Progenitor cell of endocrine pancreas (in vitro differentiated cells): ENCODE measurements around the gene M1AP. TPM values are rescaled to one million over a fixed set of nuclear protein-coding genes. Genes with fewer than 3 reads are reported as not detected.

Experiments used
- DNase-seq: peaks from one replicate; pipeline ENCODE4 v3.0.0; 2021; ENCODE audit warnings: low spot score; ENCODE audit not compliant: unreplicated experiment
- H3K27ac Mint-ChIP-seq: 2 replicates; pipeline ENCODE4 v1.8.0; 2021; ENCODE audit warnings: mild to moderate bottlenecking, moderate library complexity, mixed read lengths
- H3K27me3 Mint-ChIP-seq: 2 replicates; pipeline ENCODE4 v1.8.0; 2021; ENCODE audit warnings: mixed read lengths
- H3K36me3 Mint-ChIP-seq: 2 replicates; pipeline ENCODE4 v1.8.0; 2022; ENCODE audit warnings: mixed read lengths; ENCODE audit not compliant: insufficient read depth
- H3K4me1 Mint-ChIP-seq: 2 replicates; pipeline ENCODE4 v1.8.0; 2021; ENCODE audit warnings: low read depth, mixed read lengths
- H3K4me3 Mint-ChIP-seq: 2 replicates; pipeline ENCODE4 v1.8.0; 2021; ENCODE audit warnings: low read depth, mild to moderate bottlenecking, moderate library complexity, mixed read lengths
- H3K9me3 Mint-ChIP-seq: 2 replicates; pipeline ENCODE4 v1.8.0; 2021; ENCODE audit warnings: low read depth, mixed read lengths
- total RNA-seq: library from RNA; stranded (reverse); gene quantifications from 2 replicates; pipeline ENCODE4 v1.2.1, GENCODE V29; 2021
- TF ChIP-seq, protein P1 (sequence below): fragments of 200-600 bp; sonication (generic); IDR thresholded peaks from one replicate; pipeline ENCODE4 v1.5.0; 2021; ENCODE audit warnings: antibody characterized with exemption, mild to moderate bottlenecking; ENCODE audit not compliant: unreplicated experiment

M1AP gene
- total RNA-seq, 1 donor from 2014 or later: 2.5 TPM

DNA sequence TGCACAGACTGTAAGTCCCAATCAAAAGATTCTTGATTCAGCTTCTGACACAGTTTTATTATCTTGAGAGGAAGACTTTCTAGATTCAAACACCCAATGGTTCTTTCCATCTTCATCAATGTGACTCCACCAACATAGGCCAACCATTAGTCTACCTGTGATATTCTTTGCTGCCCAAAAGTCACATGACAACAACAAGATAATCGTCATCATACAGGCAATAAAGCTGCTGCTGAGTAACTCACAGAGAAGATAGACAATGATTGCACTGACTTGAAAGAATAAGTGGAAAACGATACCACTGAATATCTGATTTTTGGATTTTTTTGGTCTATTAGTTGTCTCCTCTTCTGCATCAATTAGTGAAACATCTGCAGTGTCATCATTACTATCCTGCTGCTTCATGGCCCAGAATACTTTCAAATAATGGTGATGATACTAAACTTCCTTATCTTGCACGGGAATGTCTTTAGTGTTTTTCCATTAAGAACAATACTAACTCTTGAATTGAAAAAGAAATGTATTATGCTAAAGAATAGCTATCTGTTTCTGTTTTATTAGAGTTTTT, 19.5 kb downstream of the M1AP start:
- TF ChIP-seq, protein P1, sequence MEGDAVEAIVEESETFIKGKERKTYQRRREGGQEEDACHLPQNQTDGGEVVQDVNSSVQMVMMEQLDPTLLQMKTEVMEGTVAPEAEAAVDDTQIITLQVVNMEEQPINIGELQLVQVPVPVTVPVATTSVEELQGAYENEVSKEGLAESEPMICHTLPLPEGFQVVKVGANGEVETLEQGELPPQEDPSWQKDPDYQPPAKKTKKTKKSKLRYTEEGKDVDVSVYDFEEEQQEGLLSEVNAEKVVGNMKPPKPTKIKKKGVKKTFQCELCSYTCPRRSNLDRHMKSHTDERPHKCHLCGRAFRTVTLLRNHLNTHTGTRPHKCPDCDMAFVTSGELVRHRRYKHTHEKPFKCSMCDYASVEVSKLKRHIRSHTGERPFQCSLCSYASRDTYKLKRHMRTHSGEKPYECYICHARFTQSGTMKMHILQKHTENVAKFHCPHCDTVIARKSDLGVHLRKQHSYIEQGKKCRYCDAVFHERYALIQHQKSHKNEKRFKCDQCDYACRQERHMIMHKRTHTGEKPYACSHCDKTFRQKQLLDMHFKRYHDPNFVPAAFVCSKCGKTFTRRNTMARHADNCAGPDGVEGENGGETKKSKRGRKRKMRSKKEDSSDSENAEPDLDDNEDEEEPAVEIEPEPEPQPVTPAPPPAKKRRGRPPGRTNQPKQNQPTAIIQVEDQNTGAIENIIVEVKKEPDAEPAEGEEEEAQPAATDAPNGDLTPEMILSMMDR: no peak
- H3K36me3 Mint-ChIP-seq: no peaks in the 10 kb centered on the region
- H3K27me3 Mint-ChIP-seq: no peaks in the 10 kb centered on the region
- no peaks in the 10 kb centered on the region for H3K9me3 Mint-ChIP-seq
- DNase-seq: no peak
- no peak overlapping the region for H3K27ac Mint-ChIP-seq
- H3K4me1 Mint-ChIP-seq: no peaks in the 10 kb centered on the region
- H3K4me3 Mint-ChIP-seq: no peak overlapping the region

DNA sequence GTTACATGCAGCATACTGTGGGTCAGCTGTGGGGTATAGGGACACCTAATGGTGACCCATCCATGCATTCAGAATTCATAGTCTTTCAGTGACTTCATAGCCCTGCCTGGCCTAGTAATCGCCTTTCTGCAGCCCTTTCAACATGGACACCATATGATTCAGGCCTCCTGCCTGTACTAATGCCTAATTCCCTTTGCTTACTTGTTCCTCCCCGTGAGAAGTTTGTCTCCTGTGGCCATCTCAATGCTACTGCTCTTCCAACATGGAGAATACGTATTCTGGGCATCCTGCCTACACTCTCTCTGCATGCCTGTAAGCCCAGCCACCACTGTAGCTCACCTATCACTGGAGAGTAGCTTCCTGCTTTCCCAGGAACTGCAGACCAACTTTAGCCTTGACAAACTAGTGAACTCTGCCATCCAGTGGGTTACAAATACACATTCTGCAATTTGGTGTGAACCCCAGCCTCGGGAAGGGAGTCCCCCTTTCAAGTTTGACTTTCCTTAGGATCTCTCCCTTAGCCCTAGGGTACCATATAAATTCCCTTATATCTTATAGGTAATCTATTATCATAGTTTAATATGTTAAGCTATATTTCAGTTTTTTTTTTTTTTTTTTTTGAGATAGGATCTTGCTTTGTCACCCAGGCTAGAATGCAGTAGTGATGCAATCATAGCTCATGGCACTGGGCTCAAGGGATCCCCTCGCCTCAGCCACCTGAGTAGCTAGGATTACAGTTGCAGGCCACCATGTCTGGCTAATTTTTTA, 22.3 kb downstream of the M1AP start:
- no peak overlapping the region for H3K27ac Mint-ChIP-seq
- H3K27me3 Mint-ChIP-seq: no peaks in the 10 kb centered on the region
- no peak overlapping the region for H3K4me3 Mint-ChIP-seq
- H3K36me3 Mint-ChIP-seq: no peaks in the 10 kb centered on the region
- TF ChIP-seq, protein P1: no peak
- H3K4me1 Mint-ChIP-seq: no peaks in the 10 kb centered on the region
- no peaks in the 10 kb centered on the region for H3K9me3 Mint-ChIP-seq
- DNase-seq: no peak

DNA sequence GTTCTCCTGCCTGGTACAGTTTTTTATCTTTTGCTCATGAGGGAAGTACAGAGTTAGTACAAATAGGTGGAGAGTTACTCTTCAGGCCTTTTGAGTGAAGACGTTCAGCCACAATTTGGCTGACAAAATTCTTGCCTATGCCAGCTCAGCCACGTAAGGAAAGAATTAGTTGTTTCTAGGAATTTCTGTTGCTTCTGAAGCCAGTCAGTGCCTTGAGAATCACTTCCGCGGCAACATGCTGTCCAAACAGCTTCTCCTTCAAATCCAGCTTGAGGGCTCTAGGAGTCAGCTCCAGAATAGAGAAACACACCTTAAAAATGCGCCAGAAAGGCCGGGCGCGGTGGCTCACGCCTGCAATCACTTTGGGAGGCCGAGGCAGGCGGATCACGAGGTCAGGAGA, 27.5 kb downstream of the M1AP start:
- Mint-ChIP-seq H3K27ac (no peak overlapping the region), H3K27me3 (no peaks in the 10 kb centered on the region)
- no peak for DNase-seq

DNA sequence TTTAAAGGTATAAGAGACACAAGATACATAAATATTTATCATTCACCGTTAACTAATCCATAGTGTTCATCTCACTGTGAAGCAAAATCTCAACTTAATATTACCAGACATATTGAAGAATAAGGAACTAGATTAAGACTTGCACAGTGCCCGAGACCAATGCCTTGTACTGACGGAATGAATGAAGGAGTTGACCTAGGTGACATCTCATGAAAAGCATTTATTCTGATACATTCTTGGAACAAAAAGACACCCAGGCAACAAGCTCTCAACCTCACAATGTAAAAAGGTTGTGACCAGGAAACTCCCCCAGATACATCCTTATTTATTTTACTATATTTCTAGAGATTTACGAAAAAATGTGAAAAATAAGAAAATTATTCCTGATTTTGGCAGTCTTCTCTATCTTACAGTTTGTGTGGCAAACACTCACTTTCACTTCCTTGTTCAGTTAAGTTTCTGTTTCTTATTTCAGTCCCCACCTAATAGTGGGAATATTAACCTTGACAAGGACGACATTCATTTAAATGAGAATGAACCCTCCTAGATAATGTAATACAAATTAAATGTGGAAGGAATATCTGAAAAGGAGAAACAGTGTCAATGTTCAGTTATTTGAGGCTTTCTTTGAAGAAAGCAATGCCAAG, 28.4 kb downstream of the M1AP start:
- no peaks in the 10 kb centered on the region for H3K4me1 Mint-ChIP-seq
- H3K36me3 Mint-ChIP-seq: no peaks in the 10 kb centered on the region
- H3K4me3 Mint-ChIP-seq: no peak overlapping the region
- no peaks in the 10 kb centered on the region for H3K27me3 Mint-ChIP-seq
- DNase-seq: no peak
- no peaks in the 10 kb centered on the region for H3K9me3 Mint-ChIP-seq
- TF ChIP-seq, protein P1: no peak
- H3K27ac Mint-ChIP-seq: no peak overlapping the region

More for the DNA sequence above, 27.5 kb downstream of the M1AP start:
- no peaks in the 10 kb centered on the region for H3K4me1 Mint-ChIP-seq
- H3K9me3 Mint-ChIP-seq: no peaks in the 10 kb centered on the region
- no peak overlapping the region for H3K4me3 Mint-ChIP-seq
- H3K36me3 Mint-ChIP-seq: no peaks in the 10 kb centered on the region
- TF ChIP-seq, protein P1: no peak

DNA sequence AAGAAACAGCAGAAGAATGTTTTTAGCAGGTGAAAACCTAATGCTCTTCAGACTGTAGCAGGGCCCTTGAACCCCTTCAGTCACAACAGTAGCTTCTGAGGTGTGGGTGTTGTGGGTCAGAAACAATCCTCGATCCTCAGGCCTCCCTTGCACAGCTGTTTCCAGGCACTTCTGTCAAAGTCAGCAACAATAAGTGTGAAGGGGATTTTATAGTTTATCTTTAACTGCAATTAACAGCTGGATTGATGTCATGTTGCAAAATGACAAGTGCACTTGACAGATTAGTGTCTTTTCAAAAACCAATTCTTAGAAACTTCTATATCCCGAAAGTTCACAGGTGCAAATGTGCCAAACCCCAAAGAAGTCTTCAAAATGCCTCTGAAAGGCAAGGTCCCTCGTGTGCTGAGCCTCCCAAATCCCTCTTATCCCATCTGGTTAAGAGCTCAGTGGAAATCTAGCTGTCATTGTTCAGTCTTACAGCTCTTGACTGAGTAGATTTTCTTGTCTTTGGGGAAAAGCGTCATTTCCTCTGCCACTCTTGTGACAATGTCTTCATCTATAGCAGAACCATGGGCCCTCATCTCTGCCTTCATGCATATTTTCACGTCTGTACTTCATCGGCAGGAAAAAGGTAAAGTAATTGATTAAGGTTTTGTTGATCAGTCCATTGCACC, 29.6 kb downstream of the M1AP start:
- H3K27me3 Mint-ChIP-seq: no peaks in the 10 kb centered on the region
- no peak overlapping the region for H3K27ac Mint-ChIP-seq
- no peak overlapping the region for H3K4me3 Mint-ChIP-seq

More for the DNA sequence above, 29.6 kb downstream of the M1AP start:
- Mint-ChIP-seq H3K4me1 (no peaks in the 10 kb centered on the region), H3K9me3 (no peaks in the 10 kb centered on the region), H3K36me3 (no peaks in the 10 kb centered on the region)
- TF ChIP-seq, protein P1: no peak
- DNase-seq: no peak
